A673 (cell line): ENCODE results near the gene KCNK2. TPM values are rescaled to one million over a fixed set of nuclear protein-coding genes. Genes with fewer than 3 reads are reported as not detected.

Experiments
- BruUV-seq: library from RNA; stranded (reverse); fragments of 400-500 nt; replicated peaks from 2 replicates; lab custom pipeline; 2021; lab: Mats Ljungman, UMichigan
- CTCF ChIA-PET: fragments of 300-600 bp; sonication (Branson Sonifier 250); formaldehyde crosslinking; loops from one replicate; lab custom pipeline; 2022; ENCODE audit warnings: antibody characterized with exemption; lab: Charles Lee
- POLR2A ChIA-PET: fragments of 300-600 bp; sonication (Branson Sonifier 250); formaldehyde crosslinking; loops from one replicate; lab custom pipeline; 2022; ENCODE audit warnings: antibody characterized with exemption; ENCODE audit not compliant: low non-redundant PET; lab: Charles Lee
- DNase-seq: peaks from one replicate; pipeline ENCODE4 v3.0.0-alpha.2; 2015; ENCODE audit warnings: low spot score
- H3K27ac ChIP-seq: fragments of 200-600 bp; sonication (generic); 2 replicates; pipeline ENCODE4 v1.5.1; 2016; ENCODE audit warnings: mixed run types, low read depth, mild to moderate bottlenecking, mixed read lengths, antibody characterized with exemption, low read length; ENCODE audit not compliant: poor library complexity, severe bottlenecking
- H3K27me3 ChIP-seq: fragments of 200-600 bp; sonication (generic); replicated peaks from 2 replicates; pipeline ENCODE4 v1.6.1; 2017; ENCODE audit warnings: mixed run types, low read depth, mild to moderate bottlenecking, mixed read lengths, antibody characterized with exemption, low read length; ENCODE audit not compliant: insufficient read depth, poor library complexity
- H3K36me3 ChIP-seq: fragments of 200-600 bp; sonication (generic); 2 replicates; pipeline ENCODE4 v1.6.1; 2016; ENCODE audit warnings: mixed run types, mild to moderate bottlenecking, mixed read lengths, antibody characterized with exemption, low read length; ENCODE audit not compliant: insufficient read depth, poor library complexity, severe bottlenecking
- H3K4me1 ChIP-seq: fragments of 200-600 bp; sonication (generic); 2 replicates; pipeline ENCODE4 v1.6.1; 2017; ENCODE audit warnings: mixed run types, mild to moderate bottlenecking, mixed read lengths, antibody characterized with exemption, low read length; ENCODE audit not compliant: insufficient read depth, poor library complexity, severe bottlenecking
- H3K4me3 ChIP-seq: fragments of 200-600 bp; sonication (generic); 2 replicates; pipeline ENCODE4 v1.5.1; 2016; ENCODE audit warnings: low read depth, mixed run types, mild to moderate bottlenecking, mixed read lengths, low read length; ENCODE audit not compliant: poor library complexity, severe bottlenecking
- H3K9me3 ChIP-seq: fragments of 200-600 bp; sonication (generic); 2 replicates; pipeline ENCODE4 v1.6.1; 2016; ENCODE audit warnings: mixed run types, low read depth, mild to moderate bottlenecking, mixed read lengths, antibody characterized with exemption, low read length; ENCODE audit not compliant: poor library complexity, severe bottlenecking
- EZH2 ChIP-seq: fragments of 200-600 bp; sonication (generic); IDR thresholded peaks from 2 replicates; pipeline ENCODE4 v1.6.1; 2017; ENCODE audit warnings: borderline replicate concordance, low read depth, mild to moderate bottlenecking, mixed read lengths, antibody characterized with exemption, low read length; ENCODE audit not compliant: poor library complexity, severe bottlenecking
- intact Hi-C: fragments of 100-400 bp; cut with micrococcal nuclease; formaldehyde crosslinking; loops from one replicate; pipeline ENCODE4 v1.10.0; 2022; ENCODE audit not compliant: unreplicated experiment
- total RNA-seq: library from RNA; stranded (reverse); gene quantifications from 2 replicates; pipeline ENCODE4 v1.2.3, GENCODE V29; 2021
- TF ChIP-seq, protein P1 (sequence below): fragments of 300-800, 200-600 bp; sonication (generic); conservative IDR thresholded peaks from 2 replicates; pipeline ENCODE4 v1.5.1; 2017; ENCODE audit warnings: low read depth, mild to moderate bottlenecking, antibody characterized with exemption, low read length, moderate library complexity, mixed read lengths

Gene KCNK2
- total RNA-seq, 1 experiment from 2014 or later = not detected

DNA sequence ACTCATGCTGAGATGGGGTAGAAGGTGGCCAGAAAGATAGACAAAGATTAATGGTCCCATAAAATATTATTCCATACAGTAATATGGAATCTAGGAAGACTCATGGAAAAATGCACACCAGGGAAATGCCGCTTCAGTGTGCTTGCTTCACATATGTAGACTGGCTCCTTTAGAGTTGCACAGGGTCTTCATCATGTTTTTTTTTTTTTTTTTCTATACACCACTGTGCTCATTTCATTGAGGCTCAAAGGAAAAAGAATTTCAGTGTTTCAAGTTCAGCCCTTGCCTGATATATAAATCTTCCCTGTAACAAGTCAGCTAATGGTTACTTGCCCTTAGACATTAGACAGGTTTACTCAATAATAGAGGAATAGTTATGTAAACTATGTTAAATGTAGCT lies 33.2 kb downstream of the KCNK2 start:
- H3K27ac ChIP-seq = no peak overlapping the region
- no peak for DNase-seq
- no peaks in the 10 kb centered on the region for H3K9me3 ChIP-seq
- ChIA-PET POLR2A (no interaction called here), CTCF (no interaction called here)
- no TSS peak for BruUV-seq
- no peaks in the 10 kb centered on the region for H3K4me1 ChIP-seq
- intact Hi-C loops = no loop called here
- no peak overlapping the region for H3K4me3 ChIP-seq
- H3K27me3 ChIP-seq = no peaks in the 10 kb centered on the region
- no peaks in the 10 kb centered on the region for H3K36me3 ChIP-seq
- TF ChIP-seq, protein P1, sequence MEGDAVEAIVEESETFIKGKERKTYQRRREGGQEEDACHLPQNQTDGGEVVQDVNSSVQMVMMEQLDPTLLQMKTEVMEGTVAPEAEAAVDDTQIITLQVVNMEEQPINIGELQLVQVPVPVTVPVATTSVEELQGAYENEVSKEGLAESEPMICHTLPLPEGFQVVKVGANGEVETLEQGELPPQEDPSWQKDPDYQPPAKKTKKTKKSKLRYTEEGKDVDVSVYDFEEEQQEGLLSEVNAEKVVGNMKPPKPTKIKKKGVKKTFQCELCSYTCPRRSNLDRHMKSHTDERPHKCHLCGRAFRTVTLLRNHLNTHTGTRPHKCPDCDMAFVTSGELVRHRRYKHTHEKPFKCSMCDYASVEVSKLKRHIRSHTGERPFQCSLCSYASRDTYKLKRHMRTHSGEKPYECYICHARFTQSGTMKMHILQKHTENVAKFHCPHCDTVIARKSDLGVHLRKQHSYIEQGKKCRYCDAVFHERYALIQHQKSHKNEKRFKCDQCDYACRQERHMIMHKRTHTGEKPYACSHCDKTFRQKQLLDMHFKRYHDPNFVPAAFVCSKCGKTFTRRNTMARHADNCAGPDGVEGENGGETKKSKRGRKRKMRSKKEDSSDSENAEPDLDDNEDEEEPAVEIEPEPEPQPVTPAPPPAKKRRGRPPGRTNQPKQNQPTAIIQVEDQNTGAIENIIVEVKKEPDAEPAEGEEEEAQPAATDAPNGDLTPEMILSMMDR = no peak

DNA sequence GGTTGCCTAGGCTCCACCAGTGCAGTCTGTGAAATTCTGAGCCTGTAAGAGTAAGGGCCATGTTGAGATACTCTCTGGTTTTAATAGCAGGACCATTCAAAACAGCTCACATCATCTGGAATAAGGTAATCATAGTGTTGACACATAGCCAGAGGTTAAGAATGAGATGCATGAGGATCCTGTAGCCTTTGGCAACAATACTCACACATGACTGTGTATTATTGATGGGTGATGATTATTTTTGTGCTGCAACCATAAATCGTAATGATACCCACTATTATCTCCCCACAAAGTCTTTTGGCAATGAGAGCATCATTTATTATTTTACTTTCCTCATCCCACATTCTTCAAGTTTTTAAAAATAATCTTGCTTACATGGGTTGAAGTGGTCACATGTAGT lies 35.5 kb downstream of the KCNK2 start:
- TF ChIP-seq EZH2 = no peak
- TF ChIP-seq, protein P1 = no peak
- no peak for DNase-seq
- no TSS peak for BruUV-seq
- Histone ChIP-seq H3K4me3 (no peak overlapping the region), H3K4me1 (no peaks in the 10 kb centered on the region), H3K27ac (no peak overlapping the region), H3K27me3 (no peaks in the 10 kb centered on the region), H3K36me3 (no peaks in the 10 kb centered on the region), H3K9me3 (no peaks in the 10 kb centered on the region)
- ChIA-PET POLR2A (no interaction called here), CTCF (no interaction called here)
- intact Hi-C loops = no loop called here

DNA sequence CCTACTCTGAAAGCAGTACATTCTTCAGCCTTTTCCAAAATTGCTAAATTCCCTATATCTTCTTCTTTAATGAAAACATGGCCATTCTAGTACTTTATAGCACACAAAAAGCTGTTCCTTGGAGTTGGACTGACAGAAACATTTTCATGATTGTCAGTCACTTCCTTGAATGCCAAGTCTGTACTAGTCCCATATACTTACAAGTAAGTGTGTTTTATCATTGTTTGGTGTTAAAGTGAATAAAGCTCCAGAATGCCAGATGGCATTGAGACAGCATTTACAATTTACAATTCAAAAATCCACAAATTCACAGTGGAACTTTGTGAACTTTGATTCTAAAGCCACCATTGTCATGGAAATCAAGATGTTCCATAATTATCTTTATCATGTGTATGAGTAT lies 36.5 kb downstream of the KCNK2 start:
- POLR2A ChIA-PET = no interaction called here
- TF ChIP-seq, protein P1 = no peak
- no peak for TF ChIP-seq EZH2
- no TSS peak for BruUV-seq
- peaks cover 4% of the 10 kb centered on the region for H3K27me3 ChIP-seq
- DNase-seq = no peak
- H3K9me3 ChIP-seq = no peaks in the 10 kb centered on the region
- no peaks in the 10 kb centered on the region for H3K36me3 ChIP-seq
- no peaks in the 10 kb centered on the region for H3K4me1 ChIP-seq
- intact Hi-C loops = no loop called here
- no peak overlapping the region for H3K27ac ChIP-seq
- no peak overlapping the region for H3K4me3 ChIP-seq
- CTCF ChIA-PET = no interaction called here
